ENCODE data around the gene OOSP4B. TPM values are rescaled to one million over a fixed set of nuclear protein-coding genes. Genes with fewer than 3 reads are reported as not detected.

OOSP4B gene
- total and polyA plus RNA-seq, 2 of the 13 experiments (the other 11 are each of a cell fraction or from before 2014, with no cell fraction given): not detected

GRCh38 chr11:60016881-60017280 is at the start of gene OOSP4B (continued):
- TF ChIP-seq SKIL (CRISPR knock-in tag; IDR thresholded peaks at IDR 0.05; ENCODE audit: borderline replicate concordance): no peak

- H3K27me3 ChIP-seq (ENCODE audit: control insufficient read depth in 1 of 2, insufficient read depth in 2 of 2, low read length in 2 of 2): no peaks in the 10 kb centered on the region
- H4K20me1 ChIP-seq (ENCODE audit: insufficient read depth, low read length): no peaks in the 10 kb centered on the region
- in situ Hi-C loops (cut with HindIII; ENCODE audit: extremely low pct_ligation_motif_present, low pct_unique_long_range_greater_than_20kb): no loop called here
- no peaks in the 10 kb centered on the region for H3K9me3 ChIP-seq (ENCODE audit: low read length)
- BruUV-seq (replicated peaks): no TSS peak
- H3K27ac ChIP-seq (ENCODE audit: extremely low read length, insufficient read depth, low read length): no peak overlapping the region
- H3K36me3 ChIP-seq (replicated peaks in 1 of 2; ENCODE audit: control insufficient read depth in 1 of 2, insufficient read depth in 2 of 2, low read length in 2 of 2): no peaks in the 10 kb centered on the region
- no peak overlapping the region for H3K9ac ChIP-seq (ENCODE audit: insufficient read depth, low read depth, low read length)
- no peak overlapping the region for H3K4me3 ChIP-seq (replicated peaks in 1 of 3; ENCODE audit: insufficient read depth in 1 of 3, low read depth in 2 of 3, low read length in 3 of 3)
- H3K79me2 ChIP-seq (ENCODE audit: insufficient read depth, low read length): no peaks in the 10 kb centered on the region
- no peak for FAIRE-seq
- ChIA-PET CTCF (ENCODE audit: low intra/inter-chr PET ratio, low total read pairs) (no interaction called here), POLR2A (no interaction called here)
- ATAC-seq: no peak
- H3K4me1 ChIP-seq (ENCODE audit: insufficient read depth, low read length): no peaks in the 10 kb centered on the region
- intact Hi-C loops (cut with micrococcal nuclease; ENCODE audit: unreplicated experiment): no loop called here
- H2AFZ ChIP-seq (ENCODE audit: low read length): no peak overlapping the region
- TF ChIP-seq GATAD2A (CRISPR knock-in tag; IDR thresholded peaks at IDR 0.05) (no peak), ZNF816 (CRISPR knock-in tag; IDR thresholded peaks at IDR 0.05; ENCODE audit: borderline replicate concordance) (no peak), CHCHD3 (CRISPR knock-in tag; IDR thresholded peaks at IDR 0.05) (no peak), MZF1 (CRISPR knock-in tag; IDR thresholded peaks at IDR 0.05; ENCODE audit: borderline replicate concordance) (no peak), ZNF800 (CRISPR knock-in tag; IDR thresholded peaks at IDR 0.05) (no peak), ZNF30 (CRISPR knock-in tag; IDR thresholded peaks at IDR 0.05) (no peak), ZNF775 (CRISPR knock-in tag; IDR thresholded peaks at IDR 0.05; ENCODE audit: borderline replicate concordance) (no peak)
- H3K4me2 ChIP-seq (ENCODE audit: low read depth, low read length): no peak overlapping the region
- 0% methylated on average over 3 of the region's 3 CpGs for WGBS (ENCODE audit: low lambda C conversion rate)
- no peak for DNase-seq (ENCODE audit: low spot score)
Observed at GRCh38 chr11:59967677-59968394, 49.1 kb upstream of the OOSP4B start.
